Measurements from ENCODE around the gene MXI1. TPM values are rescaled to one million over a fixed set of nuclear protein-coding genes. Genes with fewer than 3 reads are reported as not detected.
"Not testable (repeated sequence)": the region's sequence is repeated elsewhere in the genome, so short reads cannot be mapped to it uniquely, and the experiment has no call there.

The MXI1 gene
- polyA plus RNA-seq, 1 experiment = 17.3 TPM

- H3K4me3 ChIP-seq (ENCODE audit: low read depth, low read length) = no peak overlapping the region
Observed at GRCh38 chr10:110269374-110270318, 62.2 kb downstream of the MXI1 start.

GRCh38 chr10:110272995-110273394 is 65.6 kb downstream of the MXI1 start:
- DNase-seq (ENCODE audit: low read depth, low spot score); POLR2A ChIA-PET; H3K27me3 ChIP-seq (ENCODE audit: control insufficient read depth, insufficient read depth, low read length); H3K4me3 ChIP-seq (ENCODE audit: low read depth, low read length); H3K9me3 ChIP-seq (ENCODE audit: control insufficient read depth, insufficient read depth, low read length); H3K27ac ChIP-seq (ENCODE audit: low read depth, low read length): not testable (repeated sequence)
- CTCF ChIA-PET = interaction anchor here (0.6 to 4.7 kb wide), 10 partner anchors 12 to 888 kb away, joined by 3 to 56 read pairs (median 3); no protein-coding TSS in a partner anchor

More at GRCh38 chr10:110269374-110270318, 62.2 kb downstream of the MXI1 start:
- Histone ChIP-seq H3K27ac (ENCODE audit: low read depth, low read length) (no peak overlapping the region), H3K27me3 (ENCODE audit: control insufficient read depth, insufficient read depth, low read length) (no peaks in the 10 kb centered on the region), H3K9me3 (ENCODE audit: control insufficient read depth, insufficient read depth, low read length) (no peaks in the 10 kb centered on the region)
- no peak for TF ChIP-seq CTCF (IDR thresholded peaks at IDR 0.05; ENCODE audit: low read depth, low read length)
- ChIA-PET CTCF (interaction anchor here (1.4 to 2.5 kb wide), 4 partner anchors 9 to 386 kb away, joined by 5 to 22 read pairs (median 10); no protein-coding TSS in a partner anchor), POLR2A (no interaction called here)
- DNase-seq (ENCODE audit: low read depth, low spot score) = no peak

GRCh38 chr10:110273474-110273873 is 66.1 kb downstream of the MXI1 start:
- Histone ChIP-seq H3K4me3 (ENCODE audit: low read depth, low read length) (no peak overlapping the region), H3K27me3 (ENCODE audit: control insufficient read depth, insufficient read depth, low read length) (no peaks in the 10 kb centered on the region), H3K9me3 (ENCODE audit: control insufficient read depth, insufficient read depth, low read length) (no peaks in the 10 kb centered on the region), H3K27ac (ENCODE audit: low read depth, low read length) (no peak overlapping the region)
- CTCF ChIA-PET = interaction anchor here (0.7 to 4.7 kb wide), 7 partner anchors 12 to 389 kb away, joined by 3 to 56 read pairs (median 3); no protein-coding TSS in a partner anchor
- POLR2A ChIA-PET = no interaction called here
- peak; percentile 57 for DNase-seq (ENCODE audit: low read depth, low spot score)
- TF ChIP-seq CTCF (IDR thresholded peaks at IDR 0.05; ENCODE audit: low read depth, low read length) = no peak

- Histone ChIP-seq H3K27me3 (ENCODE audit: control insufficient read depth, insufficient read depth, low read length) (no peaks in the 10 kb centered on the region), H3K27ac (ENCODE audit: low read depth, low read length) (no peak overlapping the region), H3K4me3 (ENCODE audit: low read depth, low read length) (no peak overlapping the region), H3K9me3 (ENCODE audit: control insufficient read depth, insufficient read depth, low read length) (no peaks in the 10 kb centered on the region)
- ChIA-PET POLR2A (no interaction called here), CTCF (interaction anchor here (0.6 to 4.7 kb wide), 6 partner anchors 29 to 390 kb away, joined by 3 to 56 read pairs (median 4); no protein-coding TSS in a partner anchor)
- no peak for DNase-seq (ENCODE audit: low read depth, low spot score)
- no peak for TF ChIP-seq CTCF (IDR thresholded peaks at IDR 0.05; ENCODE audit: low read depth, low read length)
Observed at GRCh38 chr10:110274072-110274627, 66.7 kb downstream of the MXI1 start.

- POLR2A ChIA-PET = no interaction called here
- Histone ChIP-seq H3K4me3 (ENCODE audit: low read depth, low read length) (no peak overlapping the region), H3K27me3 (ENCODE audit: control insufficient read depth, insufficient read depth, low read length) (no peaks in the 10 kb centered on the region), H3K27ac (ENCODE audit: low read depth, low read length) (no peak overlapping the region), H3K9me3 (ENCODE audit: control insufficient read depth, insufficient read depth, low read length) (no peaks in the 10 kb centered on the region)
- DNase-seq (ENCODE audit: low read depth, low spot score) = no peak
- no peak for TF ChIP-seq CTCF (IDR thresholded peaks at IDR 0.05; ENCODE audit: low read depth, low read length)
- CTCF ChIA-PET = interaction anchor here (0.6 to 4.7 kb wide), 5 partner anchors 30 to 390 kb away, joined by 3 to 56 read pairs (median 4); no protein-coding TSS in a partner anchor
Observed at GRCh38 chr10:110274647-110275046, 67.2 kb downstream of the MXI1 start.
